GM12873 (cell line): ENCODE results near the gene RHOC.

Source experiments
- CTCF ChIP-seq: IDR thresholded peaks from 2 replicates; pipeline ENCODE4 v1.5.1; 2012; ENCODE audit warnings: low read depth, mild to moderate bottlenecking, moderate library complexity, low read length, control low read depth; ENCODE audit not compliant: insufficient read depth; ENCODE audit errors: missing control alignments

Gene RHOC

DNA sequence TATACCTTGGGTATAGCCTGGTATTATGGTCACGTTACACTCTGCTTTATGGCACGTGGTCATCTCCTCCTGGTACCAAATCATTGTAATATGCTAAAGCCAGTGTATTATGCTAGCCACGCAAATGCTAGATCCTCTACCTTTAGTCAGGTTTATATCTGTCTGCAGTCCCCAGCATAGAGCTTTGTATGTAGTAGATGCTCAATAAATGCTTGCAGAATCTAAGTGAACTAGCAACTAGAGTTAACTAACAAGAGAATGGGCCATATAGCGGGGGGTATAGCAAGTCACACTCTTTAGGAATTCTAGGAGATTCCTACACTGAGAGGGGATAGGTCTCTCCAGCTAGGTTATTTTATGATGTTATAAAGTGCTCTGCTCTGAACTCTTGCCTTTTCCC, 29.4 kb downstream of the RHOC start:
- TF ChIP-seq CTCF, result no peak

GRCh38 chr1:112676543-112676942, 30.4 kb downstream of the RHOC start:
- TF ChIP-seq CTCF, result no peak

GRCh38 chr1:112675728-112676381, 31.1 kb downstream of the RHOC start:
- no peak for TF ChIP-seq CTCF

GRCh38 chr1:112674986-112675727, 31.8 kb downstream of the RHOC start:
- TF ChIP-seq CTCF, result peak; percentile 10

- TF ChIP-seq CTCF, result no peak
Measured at GRCh38 chr1:112674440-112674985, 32.4 kb downstream of the RHOC start, which contains the start of gene MOV10. TSS of gene MOV10 (plus strand) at chr1:112674659. CDS start at chr1:112674913, 254 bp downstream.

GRCh38 chr1:112673592-112674439, 33.1 kb downstream of the RHOC start:
- peak; percentile 54 for TF ChIP-seq CTCF
